GM23248 (cell line): Measurements from ENCODE around the gene PRPF40B. TPM values are rescaled to one million over a fixed set of nuclear protein-coding genes. Genes with fewer than 3 reads are reported as not detected.
A peak's percentile ranks its signal among the peaks of the same experiment; 100 is the strongest.
"Not testable (repeated sequence)": the region's sequence is repeated elsewhere in the genome, so short reads cannot be mapped to it uniquely, and the experiment has no call there.

Experiments used
- DNase-seq: peaks from one replicate; pipeline ENCODE4 v3.0.0-alpha.2; 2015
- H2AFZ ChIP-seq: fragments of 200-600 bp; sonication (generic); 2 replicates; pipeline ENCODE4 v1.6.1; 2016; ENCODE audit warnings: antibody characterized with exemption
- H3F3A ChIP-seq: fragments of 200-600 bp; sonication (generic); 2 replicates; pipeline ENCODE4 v1.6.1; 2016; ENCODE audit warnings: mild to moderate bottlenecking, antibody characterized with exemption, mixed run types; ENCODE audit not compliant: insufficient read depth
- H3K27ac ChIP-seq: fragments of 200-600 bp; sonication (generic); 2 replicates; pipeline ENCODE4 v1.5.1; 2016; ENCODE audit warnings: mild to moderate bottlenecking
- H3K27me3 ChIP-seq: fragments of 200-600 bp; sonication (generic); replicated peaks from 2 replicates; pipeline ENCODE4 v1.6.1; 2016; ENCODE audit warnings: mild to moderate bottlenecking; ENCODE audit not compliant: insufficient read depth
- H3K36me3 ChIP-seq: fragments of 200-600 bp; sonication (generic); 2 replicates; pipeline ENCODE4 v1.6.1; 2016; ENCODE audit warnings: low read depth, mild to moderate bottlenecking
- H3K4me1 ChIP-seq: fragments of 200-600 bp; sonication (generic); 2 replicates; pipeline ENCODE4 v1.6.1; 2016; ENCODE audit warnings: mild to moderate bottlenecking; ENCODE audit not compliant: insufficient read depth
- H3K4me2 ChIP-seq: fragments of 200-600 bp; sonication (generic); one replicate; pipeline ENCODE4 v1.6.1; 2016; ENCODE audit warnings: mild to moderate bottlenecking; ENCODE audit not compliant: unreplicated experiment
- H3K4me3 ChIP-seq: fragments of 200-600 bp; sonication (generic); 2 replicates; pipeline ENCODE4 v1.5.1; 2016; ENCODE audit warnings: mild to moderate bottlenecking
- H3K79me2 ChIP-seq: fragments of 200-600 bp; sonication (generic); 2 replicates; pipeline ENCODE4 v1.6.1; 2016; ENCODE audit warnings: mild to moderate bottlenecking; ENCODE audit not compliant: insufficient read depth
- H3K9ac ChIP-seq: fragments of 200-600 bp; sonication (generic); 2 replicates; pipeline ENCODE4 v1.6.1; 2016; ENCODE audit warnings: mild to moderate bottlenecking
- H3K9me2 ChIP-seq: fragments of 200-600 bp; sonication (generic); 2 replicates; pipeline ENCODE4 v1.6.1; 2016; ENCODE audit warnings: mixed run types, mild to moderate bottlenecking, moderate library complexity; ENCODE audit not compliant: insufficient read depth
- H3K9me3 ChIP-seq: fragments of 200-600 bp; sonication (generic); one replicate; pipeline ENCODE4 v1.6.1; 2017; ENCODE audit warnings: low read depth
- H4K20me1 ChIP-seq: fragments of 200-600 bp; sonication (generic); 2 replicates; pipeline ENCODE4 v1.6.0; 2016; ENCODE audit not compliant: insufficient read depth
- EZH2 ChIP-seq: fragments of 200-600 bp; sonication (generic); IDR thresholded peaks from 2 replicates; pipeline ENCODE4 v1.6.1; 2018; ENCODE audit warnings: antibody characterized with exemption, mild to moderate bottlenecking; ENCODE audit not compliant: insufficient read depth, poor library complexity, severe bottlenecking
- EZH2phosphoT487 ChIP-seq: fragments of 200-600 bp; sonication (generic); IDR thresholded peaks from 2 replicates; pipeline ENCODE4 v1.6.1; 2018; ENCODE audit warnings: antibody characterized with exemption, moderate library complexity, mild to moderate bottlenecking, low read depth; ENCODE audit not compliant: insufficient read depth
- WGBS, 2 experiments: methylation state at CpG; one replicate each; pipeline ENCODE4 v1.1.6; 2015 to 2017; ENCODE audit warnings: low lambda C conversion rate in 2 of 2, low coverage in 1 of 2; ENCODE audit errors: missing lambda C conversion rate in 2 of 2; 5-methylcytosine and 5-hydroxymethylcytosine counted together
- in situ Hi-C: fragments of 300-500 bp; cut with MboI; formaldehyde crosslinking; loops from 2 replicates; pipeline ENCODE4 v1.15.0; 2020
- polyA plus RNA-seq: library from polyadenylated mRNA; unstranded; fragments of >200 nt; fragmentation: Nextera tagmentation; extraction: Ambion mirVana; gene quantifications from 2 replicates; pipeline ENCODE4 v1.2.1, GENCODE V29; 2016
- total RNA-seq: library from RNA; depleted of rRNA; stranded (reverse); fragments of >200 nt; shearing (Covaris generic); gene quantifications from 2 replicates; pipeline ENCODE4 v1.2.3, GENCODE V29; 2014

PRPF40B gene
- total and polyA plus RNA-seq, 2 experiments from 2014 or later, result 9.9 to 11.6 TPM

DNA sequence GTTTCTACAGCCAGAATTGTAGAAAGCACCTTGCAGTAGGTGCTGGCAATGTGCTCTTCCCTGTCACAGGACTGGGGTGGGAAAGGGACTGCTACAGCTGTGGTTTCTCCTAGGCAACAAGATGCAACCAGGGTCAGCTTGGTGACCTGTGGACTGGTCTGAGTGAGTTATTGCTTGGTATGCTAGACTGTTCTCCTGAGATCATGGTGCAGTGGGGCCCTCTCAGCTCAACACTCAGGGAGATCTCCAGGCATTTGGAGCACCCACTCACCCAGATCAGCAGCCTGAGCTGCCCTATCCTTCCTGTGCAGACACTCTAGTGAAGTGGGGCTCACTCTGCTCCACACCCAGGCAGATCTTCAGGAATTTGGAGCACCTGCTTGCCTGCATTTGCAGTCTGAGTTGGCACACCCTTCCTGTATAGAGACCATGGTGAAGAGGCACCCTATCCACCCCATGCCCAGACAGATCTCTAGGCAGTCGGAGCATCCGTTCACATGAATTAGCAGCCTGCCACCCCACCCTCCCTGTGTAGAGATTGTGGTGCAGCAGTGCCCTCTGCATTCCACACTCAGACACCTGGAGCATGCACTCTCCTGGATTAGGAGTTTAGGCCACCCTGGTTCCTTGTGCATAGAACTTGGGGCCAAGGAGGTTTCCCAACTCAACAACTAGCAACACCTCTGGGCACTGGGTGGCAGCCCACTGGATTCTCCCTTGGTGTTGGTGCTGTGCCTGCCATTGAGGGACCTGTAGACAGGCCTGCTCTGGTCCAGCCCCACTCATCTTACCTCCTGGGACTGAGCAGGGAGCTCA, 14.1 kb upstream of the PRPF40B start:
- no peaks in the 10 kb centered on the region for H3K27me3 ChIP-seq
- no peak overlapping the region for H3K27ac ChIP-seq
- no peaks in the 10 kb centered on the region for H3K4me1 ChIP-seq

DNA sequence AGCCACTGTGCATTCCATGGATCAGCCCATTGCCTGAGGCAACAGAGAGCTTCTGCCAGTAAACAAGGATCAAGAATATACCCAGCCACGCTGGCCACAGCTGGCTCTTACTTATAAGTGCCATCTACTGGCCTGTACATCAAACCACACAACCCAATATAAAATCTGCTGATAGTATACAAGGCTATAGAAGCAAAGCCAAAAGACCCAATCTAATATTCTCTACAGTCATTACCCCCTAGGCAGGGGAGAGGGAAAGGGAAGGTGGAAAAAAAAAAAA, 13.5 kb upstream of the PRPF40B start:
- Histone ChIP-seq H3K9me3 (no peaks in the 10 kb centered on the region), H3K4me1 (no peaks in the 10 kb centered on the region), H3K9ac (no peak overlapping the region), H3F3A (no peaks in the 10 kb centered on the region), H3K4me2 (no peak overlapping the region), H3K27me3 (no peaks in the 10 kb centered on the region), H2AFZ (no peak overlapping the region), H3K27ac (no peak overlapping the region), H3K9me2 (no peaks in the 10 kb centered on the region), H3K4me3 (no peak overlapping the region), H3K79me2 (no peaks in the 10 kb centered on the region), H4K20me1 (no peaks in the 10 kb centered on the region), H3K36me3 (no peaks in the 10 kb centered on the region)
- TF ChIP-seq EZH2phosphoT487, result no peak
- TF ChIP-seq EZH2, result no peak
- WGBS, 2 experiments, result 21 to 50% methylated on average over 1 of the region's 1 CpG
- in situ Hi-C loops, result no loop called here
- peak; percentile 37 for DNase-seq

More for the DNA sequence above, 14.1 kb upstream of the PRPF40B start:
- H2AFZ ChIP-seq, result no peak overlapping the region
- no peak for DNase-seq
- H3K4me2 ChIP-seq, result no peak overlapping the region
- H3K9me3 ChIP-seq, result no peaks in the 10 kb centered on the region
- TF ChIP-seq EZH2phosphoT487 (no peak), EZH2 (no peak)
- no peaks in the 10 kb centered on the region for H3F3A ChIP-seq
- no peaks in the 10 kb centered on the region for H3K9me2 ChIP-seq
- H3K4me3 ChIP-seq, result no peak overlapping the region
- H4K20me1 ChIP-seq, result no peaks in the 10 kb centered on the region
- no peaks in the 10 kb centered on the region for H3K36me3 ChIP-seq
- WGBS, 2 experiments, result 90 to 92% methylated on average over 2 of the region's 2 CpGs
- in situ Hi-C loops, result no loop called here
- no peak overlapping the region for H3K9ac ChIP-seq
- H3K79me2 ChIP-seq, result no peaks in the 10 kb centered on the region

DNA sequence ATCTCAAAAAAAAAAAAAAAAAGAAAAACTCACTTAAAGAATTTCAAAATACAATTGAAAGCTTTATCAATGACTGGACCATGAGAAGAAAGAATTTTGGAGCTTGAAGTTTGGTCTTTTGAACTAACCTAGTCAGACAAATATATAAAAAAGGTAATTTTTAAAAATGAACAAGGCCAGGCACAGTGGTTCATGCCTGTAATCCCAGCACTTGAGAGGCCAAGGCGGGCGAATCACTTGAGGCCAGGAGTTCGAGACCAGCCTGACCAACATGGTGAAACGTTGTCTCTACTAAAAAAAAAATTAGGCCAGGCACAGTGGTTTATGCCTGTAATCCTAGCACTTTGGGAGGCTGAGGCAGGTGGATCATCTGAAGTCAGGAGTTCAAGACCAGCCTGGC, 12.6 kb upstream of the PRPF40B start:
- H3K4me1 ChIP-seq, in situ Hi-C loops, H3K4me3 ChIP-seq, H3K36me3 ChIP-seq, H3K9me3 ChIP-seq, H3F3A ChIP-seq, H3K4me2 ChIP-seq, H2AFZ ChIP-seq, H3K9ac ChIP-seq, H3K79me2 ChIP-seq, DNase-seq, H3K27ac ChIP-seq, H3K9me2 ChIP-seq, H4K20me1 ChIP-seq, H3K27me3 ChIP-seq: not testable (repeated sequence)
- 78 to 85% methylated on average over 4 of the region's 4 CpGs for WGBS, 2 experiments

DNA sequence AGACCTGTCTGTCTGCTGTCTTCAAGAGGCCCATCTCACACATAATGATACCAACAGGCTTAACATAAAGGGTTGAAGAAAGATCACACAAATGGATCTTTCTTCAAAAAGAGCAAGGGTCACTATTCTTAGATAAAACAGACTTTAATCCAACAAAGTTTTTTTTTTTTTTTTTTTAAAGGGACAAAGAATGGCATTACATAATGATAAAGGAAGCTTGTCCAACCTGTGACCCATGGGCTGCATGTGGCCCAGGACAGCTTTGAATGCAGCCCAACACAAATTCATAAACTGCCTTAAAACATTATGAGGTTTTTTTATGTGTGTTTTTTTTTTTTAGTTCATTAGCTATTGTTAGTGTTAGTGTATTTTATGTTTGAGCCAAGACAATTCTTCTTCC, 11.2 kb upstream of the PRPF40B start:
- Histone ChIP-seq H3K79me2 (no peaks in the 10 kb centered on the region), H4K20me1 (no peaks in the 10 kb centered on the region), H3F3A (no peaks in the 10 kb centered on the region; the same call in 1 of the 2 replicates), H3K36me3 (no peaks in the 10 kb centered on the region), H3K4me2 (no peak overlapping the region), H3K9me3 (no peaks in the 10 kb centered on the region), H3K9ac (no peak overlapping the region), H3K27me3 (no peaks in the 10 kb centered on the region), H3K4me1 (no peaks in the 10 kb centered on the region), H2AFZ (no peak overlapping the region), H3K9me2 (no peaks in the 10 kb centered on the region), H3K27ac (no peak overlapping the region), H3K4me3 (no peak overlapping the region)
- in situ Hi-C loops, result no loop called here
- TF ChIP-seq EZH2phosphoT487 (no peak), EZH2 (no peak)
- DNase-seq, result no peak

DNA sequence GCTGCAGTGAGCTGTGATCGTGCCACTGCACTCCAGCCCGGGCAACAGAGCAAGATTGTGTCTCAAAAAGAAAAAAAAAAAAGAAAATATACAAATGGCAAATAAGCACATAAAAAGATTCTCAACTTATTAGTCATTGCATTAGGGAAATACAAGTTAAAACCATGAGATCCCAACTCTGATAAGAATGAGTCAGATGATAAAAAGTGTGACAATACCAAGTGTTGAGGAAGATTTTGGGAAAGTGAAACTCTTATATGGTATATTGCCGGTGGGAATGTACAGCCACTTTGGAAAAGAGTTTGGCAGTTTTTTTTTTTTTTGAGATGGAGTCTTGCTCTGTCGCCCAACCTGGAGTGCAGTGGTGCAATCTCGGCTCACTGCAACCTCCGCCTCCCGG, 7.6 kb upstream of the PRPF40B start:
- H3K4me2 ChIP-seq, result no peak overlapping the region
- no peaks in the 10 kb centered on the region for H3K9me3 ChIP-seq
- peak; percentile 60 for DNase-seq
- H3K9ac ChIP-seq, result no peak overlapping the region
- H2AFZ ChIP-seq, result no peak overlapping the region
- H4K20me1 ChIP-seq, result no peaks in the 10 kb centered on the region
- H3K36me3 ChIP-seq, result no peaks in the 10 kb centered on the region
- no peaks in the 10 kb centered on the region for H3K27me3 ChIP-seq
- whole genome bisulfite sequencing, 2 experiments, result 92 to 93% methylated on average over 3 to 7 of the region's 7 CpGs
- no peak overlapping the region for H3K4me3 ChIP-seq
- in situ Hi-C loops, result no loop called here
- no peaks in the 10 kb centered on the region for H3K79me2 ChIP-seq
- no peaks in the 10 kb centered on the region for H3K4me1 ChIP-seq
- no peaks in the 10 kb centered on the region for H3K9me2 ChIP-seq
- TF ChIP-seq EZH2 (no peak), EZH2phosphoT487 (no peak)
- H3F3A ChIP-seq, result no peaks in the 10 kb centered on the region; the same call in 1 of the 2 replicates
- no peak overlapping the region for H3K27ac ChIP-seq
